RWPE2 (cell line): ENCODE measurements around the gene BLNK.

Source experiments
- ATAC-seq: fragments of 200-7000 bp; cut with Tn5 transposase; 3 replicates; pipeline ENCODE4 v1.9.1; 2021; ENCODE audit warnings: low read depth
- DNase-seq: peaks from one replicate; pipeline ENCODE4 v3.0.0-alpha.2; 2020; ENCODE audit warnings: low spot score
- H3K27ac ChIP-seq: fragments of 450-650 bp; 2 replicates; pipeline ENCODE4 v1.5.1; 2017; ENCODE audit warnings: mild to moderate bottlenecking; ENCODE audit not compliant: poor library complexity, severe bottlenecking
- H3K27me3 ChIP-seq: fragments of 250-450 bp; sonication (Bioruptor Pico); 2 replicates; pipeline ENCODE4 v1.5.1; 2021; ENCODE audit warnings: mild to moderate bottlenecking, moderate library complexity; ENCODE audit not compliant: insufficient read depth, poor library complexity, severe bottlenecking
- H3K36me3 ChIP-seq: fragments of 250-450 bp; sonication (Bioruptor Pico); 2 replicates; pipeline ENCODE4 v1.5.1; 2020; ENCODE audit warnings: low read depth, mild to moderate bottlenecking, moderate library complexity
- H3K4me1 ChIP-seq: fragments of 250-450 bp; sonication (Bioruptor Pico); 2 replicates; pipeline ENCODE4 v1.5.1; 2021; ENCODE audit warnings: mild to moderate bottlenecking, moderate library complexity; ENCODE audit not compliant: insufficient read depth, poor library complexity, severe bottlenecking
- H3K4me3 ChIP-seq: fragments of 250-450 bp; sonication (Bioruptor Pico); 2 replicates; pipeline ENCODE4 v1.5.1; 2021; ENCODE audit warnings: mild to moderate bottlenecking, moderate library complexity; ENCODE audit not compliant: severe bottlenecking
- H3K9me3 ChIP-seq: fragments of 250-450 bp; sonication (Bioruptor Pico); 2 replicates; pipeline ENCODE4 v1.5.1; 2021; ENCODE audit warnings: mild to moderate bottlenecking, moderate library complexity; ENCODE audit not compliant: severe bottlenecking
- CTCF ChIP-seq: fragments of 450-650 bp; IDR thresholded peaks from one replicate; pipeline ENCODE4 v1.5.1; 2017; ENCODE audit warnings: mild to moderate bottlenecking, moderate library complexity; ENCODE audit not compliant: poor library complexity, severe bottlenecking

Gene BLNK

GRCh38 chr10:96269438-96270300 is 1.7 kb downstream of the BLNK start:
- TF ChIP-seq CTCF: no peak
- peaks cover 13% of the 10 kb centered on the region for H3K4me1 ChIP-seq
- H3K9me3 ChIP-seq: no peaks in the 10 kb centered on the region
- no peak overlapping the region for H3K4me3 ChIP-seq
- H3K27me3 ChIP-seq: no peaks in the 10 kb centered on the region
- H3K36me3 ChIP-seq: no peaks in the 10 kb centered on the region
- H3K27ac ChIP-seq: no peak overlapping the region
- DNase-seq (no peak), ATAC-seq (no peak)

- no peak for TF ChIP-seq CTCF
- DNase-seq: no peak
- Histone ChIP-seq H3K4me1 (peaks cover 13% of the 10 kb centered on the region), H3K4me3 (no peak overlapping the region), H3K27ac (no peak overlapping the region), H3K36me3 (no peaks in the 10 kb centered on the region), H3K27me3 (no peaks in the 10 kb centered on the region), H3K9me3 (no peaks in the 10 kb centered on the region)
- no peak for ATAC-seq
These were observed 2.9 kb downstream of the BLNK start for GRCh38 chr10:96268341-96268909.

- Histone ChIP-seq H3K9me3 (no peaks in the 10 kb centered on the region), H3K4me1 (peaks cover 13% of the 10 kb centered on the region), H3K27me3 (no peaks in the 10 kb centered on the region), H3K36me3 (no peaks in the 10 kb centered on the region), H3K27ac (no peak overlapping the region), H3K4me3 (no peak overlapping the region)
- ATAC-seq (peak; percentile 87), DNase-seq (no peak)
- no peak for TF ChIP-seq CTCF
These were observed 4.1 kb downstream of the BLNK start for GRCh38 chr10:96267234-96267705.

GRCh38 chr10:96266118-96266770 is 5.1 kb downstream of the BLNK start:
- H3K4me1 ChIP-seq: peaks cover 10% of the 10 kb centered on the region
- TF ChIP-seq CTCF: no peak
- ATAC-seq: no peak

More at GRCh38 chr10:96266118-96266770, 5.1 kb downstream of the BLNK start:
- Histone ChIP-seq H3K4me3 (no peak overlapping the region), H3K27me3 (no peaks in the 10 kb centered on the region), H3K9me3 (no peaks in the 10 kb centered on the region), H3K36me3 (no peaks in the 10 kb centered on the region), H3K27ac (no peak overlapping the region)
- no peak for DNase-seq
